ENCODE results near the gene GALNT12.

Gene GALNT12

GRCh38 chr9:98886691-98887229 lies 79.3 kb downstream of the GALNT12 start:
- H3K4me3 ChIP-seq (ENCODE audit: low read length) = no peak overlapping the region
- TF ChIP-seq ZNF274 (IDR thresholded peaks at IDR 0.05; ENCODE audit: low read depth, low read length) = no peak

GRCh38 chr9:98887918-98888510 lies 80.5 kb downstream of the GALNT12 start:
- TF ChIP-seq ZNF274 (IDR thresholded peaks at IDR 0.05; ENCODE audit: low read depth, low read length) = no peak
- H3K4me3 ChIP-seq (ENCODE audit: low read length) = no peak overlapping the region

DNA sequence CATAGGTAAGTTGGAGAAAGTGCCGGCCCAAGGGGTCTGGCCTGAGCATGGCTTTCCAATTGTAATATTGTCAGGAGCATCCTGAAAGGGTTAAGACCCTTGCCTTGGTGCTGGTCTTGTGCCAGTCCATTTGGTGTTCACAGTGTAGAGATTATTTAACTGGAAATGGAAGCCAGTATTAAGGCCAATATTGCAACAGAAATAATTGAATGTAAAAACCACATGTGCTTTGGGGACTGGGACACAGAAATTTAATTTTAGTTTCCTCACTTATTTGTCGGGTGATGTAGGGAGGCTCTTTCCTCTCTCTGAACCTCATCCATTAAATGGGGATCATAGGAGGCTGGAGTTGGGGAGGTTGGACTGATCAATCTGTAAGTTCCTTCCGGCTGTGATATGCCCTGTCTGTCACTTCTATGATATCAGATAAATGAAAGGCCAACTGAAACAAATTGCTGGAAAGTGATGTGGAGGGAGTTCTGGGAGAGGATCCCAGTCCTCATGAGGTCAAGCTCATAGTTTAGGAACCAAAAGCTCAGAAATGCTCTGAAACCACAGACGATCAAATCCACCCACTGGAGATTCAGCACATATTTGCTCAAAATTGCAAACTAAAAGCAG lies 81.4 kb downstream of the GALNT12 start:
- no peak overlapping the region for H3K4me3 ChIP-seq (ENCODE audit: low read length)
- no peak for TF ChIP-seq ZNF274 (IDR thresholded peaks at IDR 0.05; ENCODE audit: low read depth, low read length)

- no peak overlapping the region for H3K4me3 ChIP-seq (ENCODE audit: low read length)
- TF ChIP-seq ZNF274 (IDR thresholded peaks at IDR 0.05; ENCODE audit: low read depth, low read length) = no peak
Observed at GRCh38 chr9:98890256-98890655, 82.8 kb downstream of the GALNT12 start.

- TF ChIP-seq ZNF274 (IDR thresholded peaks at IDR 0.05; ENCODE audit: low read depth, low read length) = no peak
- H3K4me3 ChIP-seq (ENCODE audit: low read length) = no peak overlapping the region
Observed at GRCh38 chr9:98892288-98892687, 84.8 kb downstream of the GALNT12 start.

- TF ChIP-seq ZNF274 (IDR thresholded peaks at IDR 0.05; ENCODE audit: low read depth, low read length) = no peak
- no peak overlapping the region for H3K4me3 ChIP-seq (ENCODE audit: low read length)
Observed at GRCh38 chr9:98892690-98893089, 85.2 kb downstream of the GALNT12 start.

DNA sequence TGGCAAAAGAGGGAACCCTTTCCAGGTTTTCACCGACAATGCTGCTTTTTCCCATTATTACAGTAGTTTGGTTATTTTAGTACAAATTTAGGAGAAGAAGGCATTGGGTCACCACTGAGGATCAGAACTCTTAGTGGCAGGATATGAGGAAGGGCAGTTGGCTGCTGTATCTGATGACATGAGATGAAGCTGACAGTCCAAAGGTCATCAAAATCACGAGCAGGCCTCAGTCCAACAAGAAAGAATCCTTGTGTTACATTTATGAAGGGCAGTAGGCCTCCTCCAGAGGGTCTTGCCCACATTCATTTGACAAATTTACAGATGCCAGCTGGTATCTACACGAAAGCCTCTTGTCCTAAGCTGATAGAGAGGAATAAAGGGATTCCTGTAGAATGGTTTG lies 86.7 kb downstream of the GALNT12 start:
- no peak overlapping the region for H3K4me3 ChIP-seq (ENCODE audit: low read length)
- TF ChIP-seq ZNF274 (IDR thresholded peaks at IDR 0.05; ENCODE audit: low read depth, low read length) = no peak

DNA sequence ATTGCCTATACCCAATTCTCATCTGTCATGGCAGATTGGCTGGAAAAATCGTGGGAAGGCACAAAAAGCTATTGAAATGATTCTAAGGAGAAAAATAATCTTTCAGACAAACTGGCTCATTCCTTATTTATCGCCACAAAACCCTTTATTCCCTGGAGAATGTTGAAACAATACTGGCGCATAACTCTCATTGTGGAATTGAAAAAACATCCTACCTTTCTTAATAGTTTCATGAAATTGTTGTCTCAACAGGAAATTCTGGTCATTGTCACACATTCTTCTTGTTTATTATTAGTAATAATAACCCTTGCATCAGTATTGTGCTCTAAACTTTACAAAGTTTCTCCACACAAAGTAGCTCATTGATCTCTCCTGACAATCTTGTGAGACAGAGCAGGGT lies 87.3 kb downstream of the GALNT12 start:
- no peak overlapping the region for H3K4me3 ChIP-seq (ENCODE audit: low read length)
- no peak for TF ChIP-seq ZNF274 (IDR thresholded peaks at IDR 0.05; ENCODE audit: low read depth, low read length)

DNA sequence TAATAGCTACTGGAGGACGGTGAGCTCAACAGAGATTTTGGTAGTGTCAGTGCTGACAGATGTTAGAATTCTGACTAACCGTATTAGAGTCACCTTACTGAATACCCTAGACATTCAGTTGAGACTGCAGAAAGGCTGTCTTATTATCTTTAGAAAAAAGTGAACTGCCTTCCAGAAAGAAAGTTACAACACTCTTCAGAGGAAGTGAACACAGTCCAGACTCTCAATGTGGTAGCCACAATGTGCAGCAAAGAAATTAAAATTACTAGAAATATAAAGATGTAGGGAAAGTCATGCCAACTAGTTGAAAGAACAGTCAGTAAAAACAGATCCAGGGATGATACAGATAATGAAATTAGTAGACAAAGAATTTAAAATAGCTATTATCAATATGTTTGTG lies 89.2 kb downstream of the GALNT12 start:
- TF ChIP-seq ZNF274 (IDR thresholded peaks at IDR 0.05; ENCODE audit: low read depth, low read length) = no peak
- H3K4me3 ChIP-seq (ENCODE audit: low read length) = no peak overlapping the region

DNA sequence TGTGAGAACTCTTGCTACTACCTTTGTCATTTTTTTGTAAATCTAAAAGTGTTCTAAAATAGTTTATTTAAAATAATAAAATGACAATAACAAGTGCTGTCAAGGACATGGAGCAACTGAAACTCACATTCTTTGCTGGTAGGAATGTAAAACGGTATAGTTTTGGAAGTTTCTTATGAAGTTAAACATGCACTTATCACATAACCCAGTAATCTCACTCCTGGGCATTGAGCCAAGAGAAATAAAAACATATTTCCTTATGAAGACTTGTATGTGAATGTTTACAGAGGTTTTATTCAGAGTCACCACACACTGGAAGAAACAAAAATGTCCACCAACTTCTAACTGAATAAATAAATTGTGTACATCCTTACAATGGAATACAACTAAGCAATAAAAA lies 90.3 kb downstream of the GALNT12 start:
- H3K4me3 ChIP-seq (ENCODE audit: low read length) = no peak overlapping the region

GRCh38 chr9:98899408-98900056 lies 92.1 kb downstream of the GALNT12 start:
- no peak for TF ChIP-seq ZNF274 (IDR thresholded peaks at IDR 0.05; ENCODE audit: low read depth, low read length)
- H3K4me3 ChIP-seq (ENCODE audit: low read length) = no peak overlapping the region

More for the DNA sequence above, 90.3 kb downstream of the GALNT12 start:
- no peak for TF ChIP-seq ZNF274 (IDR thresholded peaks at IDR 0.05; ENCODE audit: low read depth, low read length)

All from GM08714 (cell line).